ENCODE data around the gene SEL1L3. TPM values are rescaled to one million over a fixed set of nuclear protein-coding genes. Genes with fewer than 3 reads are reported as not detected.

Gene SEL1L3
- polyA plus RNA-seq, 1 of the 3 experiments (the other 2 are of a cell fraction) = 2.2 TPM

- H3K9me2 ChIP-seq = no peaks in the 10 kb centered on the region
- H3K9ac ChIP-seq = no peak overlapping the region
- 89% methylated on average over 3 of the region's 3 CpGs for WGBS (ENCODE audit: low lambda C conversion rate)
- peaks cover 9% of the 10 kb centered on the region for H3F3A ChIP-seq (replicated peaks; ENCODE audit: insufficient read depth)
- DNase-seq = no peak
- H3K4me1 ChIP-seq (ENCODE audit: control insufficient read depth in 1 of 2, insufficient read depth in 2 of 2, low read depth in 1 of 2, low read length in 1 of 2) = peaks cover 0 to 6% of the 10 kb centered on the region in 2 experiments; a peak in 1 of 4 replicates
- no peak overlapping the region for H3K4me3 ChIP-seq (ENCODE audit: low read depth in 2 of 2, low read length in 1 of 2)
- ChIA-PET POLR2A (no interaction called here), CTCF (interaction anchor here (1.3 kb wide), 1 partner anchor 10 kb away, joined by 5 read pairs; the partner anchor contains the start of gene SMIM20)
- H3K27me3 ChIP-seq (ENCODE audit: insufficient read depth) = no peaks in the 10 kb centered on the region
- H4K20me1 ChIP-seq (ENCODE audit: insufficient read depth) = no peaks in the 10 kb centered on the region
- H3K9me3 ChIP-seq = no peaks in the 10 kb centered on the region
- no peak overlapping the region for H2AFZ ChIP-seq (ENCODE audit: low read depth)
- no peaks in the 10 kb centered on the region for H3K36me3 ChIP-seq (replicated peaks in 1 of 2; ENCODE audit: control insufficient read depth in 1 of 2, insufficient read depth in 2 of 2, low read length in 1 of 2)
- no peak overlapping the region for H3K27ac ChIP-seq (ENCODE audit: low read depth in 2 of 2, low read length in 1 of 2)
- TF ChIP-seq RCOR1 (IDR thresholded peaks at IDR 0.05; ENCODE audit: low read length) (no peak), RAD21 (IDR thresholded peaks at IDR 0.05; ENCODE audit: low read length) (no peak), FOXJ3 (CRISPR knock-in tag; IDR thresholded peaks at IDR 0.05) (no peak), RFX5 (IDR thresholded peaks at IDR 0.05; ENCODE audit: low read length) (no peak)
- H3K79me2 ChIP-seq (ENCODE audit: insufficient read depth) = no peaks in the 10 kb centered on the region
- H3K4me2 ChIP-seq = no peak overlapping the region
Observed at GRCh38 chr4:25904748-25905082, 41.9 kb upstream of the SEL1L3 start.

- H3K4me2 ChIP-seq = no peak overlapping the region
- 0 out of 4 replicates have a peak, but pooled peaks cover 0 to 6% of the 10 kb centered on the region in 2 experiments for H3K4me1 ChIP-seq (ENCODE audit: control insufficient read depth in 1 of 2, insufficient read depth in 2 of 2, low read depth in 1 of 2, low read length in 1 of 2)
- H3K36me3 ChIP-seq (replicated peaks in 1 of 2; ENCODE audit: control insufficient read depth in 1 of 2, insufficient read depth in 2 of 2, low read length in 1 of 2) = no peaks in the 10 kb centered on the region
- no peaks in the 10 kb centered on the region for H3K27me3 ChIP-seq (ENCODE audit: insufficient read depth)
- 71% methylated on average over 8 of the region's 8 CpGs for WGBS (ENCODE audit: low lambda C conversion rate)
- H3K4me3 ChIP-seq (ENCODE audit: low read depth in 2 of 2, low read length in 1 of 2) = no peak overlapping the region
- H3K9me3 ChIP-seq = no peaks in the 10 kb centered on the region
- no peaks in the 10 kb centered on the region for H3K9me2 ChIP-seq
- H3F3A ChIP-seq (replicated peaks; ENCODE audit: insufficient read depth) = peaks cover 9% of the 10 kb centered on the region
- no peak for TF ChIP-seq TEAD4 (IDR thresholded peaks at IDR 0.05; ENCODE audit: borderline replicate concordance, insufficient read depth)
- no peak for TF ChIP-seq NRF1 (IDR thresholded peaks at IDR 0.05; ENCODE audit: low read depth, low read length)
- TF ChIP-seq RAD21 (IDR thresholded peaks at IDR 0.05; ENCODE audit: low read length) = no peak
- TF ChIP-seq GABPA (IDR thresholded peaks at IDR 0.05; ENCODE audit: low read depth) = no peak
- no peak for TF ChIP-seq IRF3 (IDR thresholded peaks at IDR 0.05; ENCODE audit: low read depth, low read length)
- TF ChIP-seq MEF2A (IDR thresholded peaks at IDR 0.05; ENCODE audit: borderline replicate concordance, low read depth) = no peak
- TF ChIP-seq USF1 (IDR thresholded peaks at IDR 0.05; ENCODE audit: borderline replicate concordance, low read depth) = no peak
- no peak for TF ChIP-seq FOXM1 (IDR thresholded peaks at IDR 0.05; ENCODE audit: low read depth)
- TF ChIP-seq TAF1 (IDR thresholded peaks at IDR 0.05; ENCODE audit: borderline replicate concordance, low read depth, low read length) = no peak
- no peak overlapping the region for H2AFZ ChIP-seq (ENCODE audit: low read depth)
- no peak for DNase-seq
- H3K9ac ChIP-seq = no peak overlapping the region
- ChIA-PET POLR2A (no interaction called here), CTCF (no interaction called here)
- no peak overlapping the region for H3K27ac ChIP-seq (ENCODE audit: low read depth in 2 of 2, low read length in 1 of 2)
- H4K20me1 ChIP-seq (ENCODE audit: insufficient read depth) = no peaks in the 10 kb centered on the region
- H3K79me2 ChIP-seq (ENCODE audit: insufficient read depth) = no peaks in the 10 kb centered on the region
Observed at GRCh38 chr4:25903900-25904747, 41.3 kb upstream of the SEL1L3 start.
